Transverse colon (tissue), 4 donors: ENCODE measurements around the gene SRSF9. TPM values are rescaled to one million over a fixed set of nuclear protein-coding genes. Genes with fewer than 3 reads are reported as not detected.

Experiments used
- DNase-seq: peaks from one replicate; pipeline ENCODE4 v3.0.0-alpha.2; 2019
- H3K27ac ChIP-seq, 4 donors: fragments of 200-600 bp; sonication (generic); 2 replicates each; pipeline ENCODE4 v1.5.1; 2016 to 2018; ENCODE audit warnings: inconsistent platforms in 4 of 4
- H3K27me3 ChIP-seq: fragments of 200-600 bp; sonication (generic); 2 replicates; pipeline ENCODE4 v1.5.1; 2017; ENCODE audit warnings: inconsistent platforms
- H3K36me3 ChIP-seq, 4 donors: fragments of 200-600 bp; sonication (generic); 2 replicates each; pipeline ENCODE4 v1.5.1; 2017 to 2019; ENCODE audit warnings: inconsistent platforms in 4 of 4
- H3K4me1 ChIP-seq, 4 donors: fragments of 200-600 bp; sonication (generic); 2 replicates each; pipeline ENCODE4 v1.5.1; 2017 to 2020; ENCODE audit warnings: inconsistent platforms in 4 of 4
- H3K4me3 ChIP-seq, 4 donors: fragments of 200-600 bp; sonication (generic); 1 replicate in 1 of 4; 2 replicates in 3 of 4; pipeline versions ENCODE4 v1.5.1 to v1.6.1; 2017 to 2019; ENCODE audit warnings: inconsistent platforms in 4 of 4
- H3K9me3 ChIP-seq, 2 donors: fragments of 200-600 bp; sonication (generic); 2 replicates each; pipeline ENCODE4 v1.5.1; 2017 to 2019; ENCODE audit warnings: inconsistent platforms in 2 of 2
- CTCF ChIP-seq, 5 experiments: fragments of 200-600 bp in 3 of 5; fragments of 450-650 bp in 2 of 5; sonication (generic) in 3 of 5; IDR thresholded peaks; 1 replicate in 2 of 5; 2 replicates in 3 of 5; pipeline ENCODE4 v1.5.1; 2016 to 2017; ENCODE audit warnings: antibody characterized with exemption in 5 of 5, inconsistent platforms in 3 of 5, mild to moderate bottlenecking in 2 of 5, moderate library complexity in 1 of 5
- EP300 ChIP-seq: sonication (generic); formaldehyde crosslinking; IDR thresholded peaks from one replicate; pipeline ENCODE4 v1.6.1; 2017; ENCODE audit warnings: antibody characterized with exemption, low read depth
- POLR2A ChIP-seq: fragments of 450-650 bp; IDR thresholded peaks from one replicate; pipeline ENCODE4 v1.6.1; 2016; ENCODE audit warnings: antibody characterized with exemption, mild to moderate bottlenecking, moderate library complexity
- POLR2AphosphoS5 ChIP-seq, 3 donors: sonication (generic); formaldehyde crosslinking; IDR thresholded peaks; one replicate each; pipeline ENCODE4 v1.6.1; 2016; ENCODE audit warnings: antibody characterized with exemption in 3 of 3
- WGBS, 2 donors: methylation state at CpG; one replicate each; pipeline ENCODE4 v1.1.5; 2018; ENCODE audit warnings: low coverage in 1 of 2; 5-methylcytosine and 5-hydroxymethylcytosine counted together
- in situ Hi-C, 4 donors: fragments of 200-750 bp; cut with MboI; loops; one replicate each; pipeline versions ENCODE4 v1.15.0 to v1.15.1; 2017; ENCODE audit warnings: low sequenced_read_pairs in 3 of 4, low pct_ligation_motif_present in 1 of 4, low pct_unique_long_range_greater_than_20kb in 1 of 4
- intact Hi-C: fragments of 100-400 bp; cut with DNase I; formaldehyde crosslinking; loops from one replicate; pipeline ENCODE4 v1.15.1; 2023; ENCODE audit warnings: low total_unique reads
- total RNA-seq, 4 donors: library from RNA; depleted of rRNA; stranded (reverse); fragments of >200 nt; gene quantifications; one replicate each; pipeline ENCODE4 v1.1.0, GENCODE V29; 2016

The SRSF9 gene
- total RNA-seq, 4 donors from 2014 or later: 33.7 to 93.8 (median 64.5) TPM

GRCh38 chr12:120421701-120422100 lies 47.8 kb downstream of the SRSF9 start:
- H3K4me3 ChIP-seq: no peak overlapping the region
- intact Hi-C loops: no loop called here
- DNase-seq: no peak
- no peak for TF ChIP-seq CTCF (IDR thresholded peaks at IDR 0.05)
- no peak for TF ChIP-seq EP300
- no peak for TF ChIP-seq POLR2AphosphoS5 (IDR thresholded peaks at IDR 0.05)
- TF ChIP-seq POLR2A: no peak
- in situ Hi-C loops: no loop called here
- H3K27me3 ChIP-seq: no peaks in the 10 kb centered on the region
- H3K4me1 ChIP-seq: no peaks in the 10 kb centered on the region
- WGBS, 2 donors: 78 to 88% methylated on average over 4 of the region's 4 CpGs
- H3K27ac ChIP-seq: no peak overlapping the region
- no peaks in the 10 kb centered on the region for H3K36me3 ChIP-seq
- no peaks in the 10 kb centered on the region for H3K9me3 ChIP-seq

- Histone ChIP-seq H3K36me3 (no peaks in the 10 kb centered on the region), H3K27ac (no peak overlapping the region), H3K4me1 (peaks cover 0 to 7% (median 3%) of the 10 kb centered on the region in 4 donors), H3K27me3 (no peaks in the 10 kb centered on the region), H3K9me3 (no peaks in the 10 kb centered on the region), H3K4me3 (no peak overlapping the region)
- no peak for DNase-seq
- in situ Hi-C loops: no loop called here
- intact Hi-C loops: no loop called here
- TF ChIP-seq CTCF (IDR thresholded peaks at IDR 0.05): no peak
- no peak for TF ChIP-seq EP300
- TF ChIP-seq POLR2A: no peak
- no peak for TF ChIP-seq POLR2AphosphoS5 (IDR thresholded peaks at IDR 0.05)
- 67 to 84% methylated on average over 2 to 4 of the region's 4 CpGs for WGBS, 2 donors
These were observed 51.5 kb downstream of the SRSF9 start for GRCh38 chr12:120417917-120418580.

GRCh38 chr12:120416490-120417216 lies 52.9 kb downstream of the SRSF9 start:
- Histone ChIP-seq H3K9me3 (no peaks in the 10 kb centered on the region), H3K27ac (no peak overlapping the region), H3K36me3 (no peaks in the 10 kb centered on the region), H3K4me3 (no peak overlapping the region), H3K27me3 (no peaks in the 10 kb centered on the region), H3K4me1 (peaks cover 0 to 7% (median 3%) of the 10 kb centered on the region in 4 donors)
- in situ Hi-C loops: no loop called here
- WGBS, 2 donors: 83 to 90% methylated on average over 2 to 7 of the region's 7 CpGs
- intact Hi-C loops: no loop called here
- no peak for DNase-seq
- TF ChIP-seq EP300 (no peak), POLR2A (no peak), POLR2AphosphoS5 (IDR thresholded peaks at IDR 0.05) (no peak), CTCF (IDR thresholded peaks at IDR 0.05) (no peak)

GRCh38 chr12:120413901-120414695 lies 55.5 kb downstream of the SRSF9 start:
- intact Hi-C loops: no loop called here
- Histone ChIP-seq H3K9me3 (no peaks in the 10 kb centered on the region), H3K36me3 (no peaks in the 10 kb centered on the region), H3K4me1 (peaks cover 0 to 7% (median 3%) of the 10 kb centered on the region in 4 donors), H3K27me3 (no peaks in the 10 kb centered on the region), H3K27ac (peak overlapping the region in 3 of 4 donors; percentile 24 to 55 (median 25)), H3K4me3 (no peak overlapping the region)
- TF ChIP-seq CTCF (IDR thresholded peaks at IDR 0.05) (no peak), POLR2AphosphoS5 (IDR thresholded peaks at IDR 0.05) (no peak)
- WGBS, 2 donors: 38 to 100% methylated on average over 1 to 13 of the region's 13 CpGs
- in situ Hi-C loops: no loop called here
- DNase-seq: peak; percentile 55
